Right ventricle myocardium superior (tissue), 1 donor: ENCODE results near the gene ABCC9. TPM values are rescaled to one million over a fixed set of nuclear protein-coding genes. Genes with fewer than 3 reads are reported as not detected.

ENCODE experiments used
- ATAC-seq: fragments of 200-7000 bp; cut with Tn5 transposase; one replicate; pipeline ENCODE4 v1.9.1; 2020; ENCODE audit warnings: mild to moderate bottlenecking; ENCODE audit not compliant: poor library complexity
- DNase-seq: peaks from one replicate; pipeline ENCODE4 v3.0.0-alpha.2; 2020
- intact Hi-C: fragments of 100-400 bp; cut with DNase I; formaldehyde crosslinking; loops from one replicate; pipeline ENCODE4 v1.11.2; 2022
- long read RNA-seq: library from polyadenylated mRNA; unstranded; transcript quantifications from one replicate; pipeline ENCODE4 v2.0.0, GENCODE V29; 2021
- total RNA-seq: library from RNA; stranded (reverse); fragmentation: NEBNext Ultra II Directional; extraction: Animal tissue kit (Norgen Biotek cat#: 25700); gene quantifications from one replicate; pipeline ENCODE4 v1.2.1, GENCODE V29; 2021
- donor health status: DM: no; HTN: yes; CAD: no; lungs with severe emphysema.

ABCC9 gene
- 77.6 TPM for total RNA-seq
- long read RNA-seq, partial matches to known transcripts, result 12 of 35 reads
- long read RNA-seq, other reads (novel, unspliced or antisense), result 18 of 35 reads

DNA sequence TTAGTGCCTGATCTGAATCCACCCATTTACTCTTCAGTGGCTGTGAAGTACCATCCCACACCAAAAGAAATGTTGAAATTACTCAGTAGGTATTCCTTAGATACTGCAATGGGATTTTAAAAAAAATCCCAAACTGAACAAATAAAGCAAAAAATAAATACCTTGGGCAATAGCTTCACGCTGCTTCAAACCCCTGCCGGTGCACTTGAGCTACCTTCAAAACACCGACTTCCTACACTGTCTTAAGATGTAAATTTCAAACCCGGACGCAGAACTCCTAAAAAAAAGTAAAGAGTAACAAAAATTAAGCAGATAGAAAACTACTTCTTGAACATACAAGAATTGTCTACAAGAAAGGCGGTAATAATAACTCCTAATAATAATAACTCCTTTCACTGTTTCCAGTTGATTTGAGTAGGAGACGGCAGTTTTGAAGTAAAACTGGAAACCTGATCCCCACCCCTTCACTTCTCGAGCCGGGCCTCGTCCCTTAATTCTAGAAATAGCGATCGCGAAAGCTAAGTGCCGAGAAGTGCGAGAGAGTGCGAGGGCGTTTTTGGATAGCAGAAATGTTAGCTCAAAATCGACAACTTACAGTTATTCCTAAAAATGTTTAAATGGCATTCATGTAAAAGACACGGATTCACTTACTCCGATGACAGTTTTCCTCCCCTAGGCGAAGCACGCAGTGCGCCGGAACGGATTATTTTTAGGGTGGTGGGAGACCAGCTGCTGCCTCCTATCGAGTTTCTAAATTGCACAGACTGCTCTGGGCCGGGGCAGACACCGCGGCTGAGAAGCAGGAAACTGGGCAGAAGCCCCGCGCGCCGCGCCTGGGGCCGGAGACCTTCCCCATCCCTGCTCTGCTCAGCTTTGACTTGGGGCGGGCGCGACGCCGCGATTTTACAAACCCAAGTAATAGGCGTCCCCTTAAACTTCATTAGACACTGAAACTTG, at the start of gene ABCC9:
Gene ABCC9 (minus strand): TSS at position 878 of the 957 bp plus-strand sequence. CDS start 4,752 bp downstream, outside the sequence.
- DNase-seq (peak; percentile 78), ATAC-seq (peak; percentile 76)
- intact Hi-C loops, result no loop called here

DNA sequence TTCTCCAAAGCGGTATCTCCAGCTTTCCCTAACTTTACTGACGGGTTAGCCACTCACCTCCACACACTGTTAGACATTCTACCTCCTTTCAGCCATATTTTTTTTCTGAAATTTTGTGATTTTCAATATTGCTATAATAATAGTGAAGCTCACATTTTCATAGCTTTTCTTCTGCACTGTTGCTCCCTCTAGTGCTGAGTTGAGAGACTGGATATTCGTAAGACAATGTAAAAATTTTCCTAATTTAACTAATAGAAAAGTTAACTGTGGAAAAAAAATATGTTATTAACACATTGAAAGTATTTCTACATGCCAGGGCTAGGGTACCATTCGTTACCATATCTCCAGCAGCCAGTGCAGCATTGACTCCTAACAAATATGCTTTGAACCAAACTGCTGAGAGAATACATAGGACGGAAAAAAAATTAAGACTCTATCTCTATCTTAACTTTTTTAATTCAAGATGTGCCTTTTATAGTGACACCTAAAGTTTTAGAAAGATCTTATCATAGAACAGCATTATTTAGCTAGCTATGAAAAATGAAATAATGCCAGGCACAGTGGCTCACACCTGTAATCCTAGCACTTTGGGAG, 48.7 kb upstream of the ABCC9 start:
- DNase-seq (no peak), ATAC-seq (peak; percentile 67)
- intact Hi-C loops, result no loop called here

DNA sequence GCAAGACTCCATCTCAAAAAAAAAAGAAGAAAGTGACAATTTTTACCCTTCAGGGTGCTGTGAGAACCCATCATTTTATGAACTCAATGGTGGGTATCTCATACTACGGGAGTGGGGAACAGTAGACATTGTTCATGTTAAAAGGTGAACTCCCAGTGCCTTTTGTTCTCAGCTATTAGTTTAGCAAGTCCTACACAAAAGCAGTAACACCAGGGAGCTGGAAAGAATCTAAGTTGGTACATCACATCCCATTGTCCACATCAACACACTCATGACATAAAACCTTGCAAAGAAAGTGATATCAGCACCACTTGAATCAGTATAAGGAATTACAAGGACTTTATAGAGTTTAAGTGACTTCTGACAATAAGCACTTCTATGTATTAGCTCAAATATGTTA, 47.4 kb upstream of the ABCC9 start:
- intact Hi-C loops, result no loop called here

DNA sequence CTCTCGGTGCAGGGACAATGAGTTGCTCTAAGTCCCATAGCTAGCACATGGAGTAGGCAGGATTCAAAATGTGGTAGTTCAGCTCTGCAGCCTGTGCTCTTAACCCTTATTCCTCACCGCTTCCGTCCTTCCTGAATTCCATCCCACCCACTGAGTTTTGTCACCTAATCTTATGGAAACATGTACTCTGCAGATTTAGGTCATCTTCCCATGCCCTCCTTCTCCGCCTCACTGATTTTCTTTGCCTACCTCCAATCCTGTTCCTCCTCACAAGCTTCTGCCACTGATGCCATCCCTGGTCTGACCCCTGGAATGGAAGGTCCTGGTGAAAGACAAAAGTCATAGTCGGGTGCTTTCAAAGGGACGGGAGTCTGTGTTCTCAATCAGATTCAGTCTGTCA, 46.5 kb upstream of the ABCC9 start:
- DNase-seq (no peak), ATAC-seq (no peak)
- intact Hi-C loops, result no loop called here

More for the DNA sequence above, 47.4 kb upstream of the ABCC9 start:
- ATAC-seq (no peak), DNase-seq (no peak)

DNA sequence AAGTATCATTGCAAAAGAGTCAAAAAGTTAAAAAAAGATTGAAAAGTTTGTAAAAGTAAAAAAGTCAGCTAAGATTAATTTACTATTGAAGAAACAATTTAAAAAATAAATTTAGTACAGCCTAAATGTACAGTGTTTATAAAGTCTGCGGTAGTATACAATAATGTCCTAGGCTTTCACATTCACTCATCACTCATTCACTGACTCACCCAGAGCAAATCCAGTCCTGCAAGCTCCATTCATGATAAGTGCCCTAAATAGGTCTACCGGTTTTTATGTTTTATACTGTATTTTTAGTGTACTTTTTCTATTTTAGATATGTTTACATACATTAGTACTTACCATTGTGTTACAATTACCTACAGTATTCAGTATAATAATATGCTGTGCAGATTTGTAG, 43.9 kb upstream of the ABCC9 start:
- DNase-seq (no peak), ATAC-seq (no peak)
- intact Hi-C loops, result no loop called here

DNA sequence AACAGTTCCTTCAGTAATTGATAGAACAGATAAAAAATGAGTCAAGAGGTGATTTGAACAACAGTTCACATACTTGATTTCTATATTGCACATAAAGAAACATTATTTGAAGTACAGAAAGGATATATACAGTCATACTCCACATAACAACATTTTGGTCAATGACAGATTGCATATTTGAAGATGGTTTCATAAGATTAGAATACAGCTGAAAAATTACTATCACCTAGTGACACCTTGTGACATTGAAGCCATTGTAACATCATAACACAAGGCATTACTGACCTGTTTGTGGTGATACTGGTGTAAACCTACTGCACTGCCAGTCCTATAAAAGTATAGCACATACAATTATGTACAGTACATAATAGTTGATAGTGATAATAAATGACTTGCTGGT, 43.1 kb upstream of the ABCC9 start:
- no peak for ATAC-seq

DNA sequence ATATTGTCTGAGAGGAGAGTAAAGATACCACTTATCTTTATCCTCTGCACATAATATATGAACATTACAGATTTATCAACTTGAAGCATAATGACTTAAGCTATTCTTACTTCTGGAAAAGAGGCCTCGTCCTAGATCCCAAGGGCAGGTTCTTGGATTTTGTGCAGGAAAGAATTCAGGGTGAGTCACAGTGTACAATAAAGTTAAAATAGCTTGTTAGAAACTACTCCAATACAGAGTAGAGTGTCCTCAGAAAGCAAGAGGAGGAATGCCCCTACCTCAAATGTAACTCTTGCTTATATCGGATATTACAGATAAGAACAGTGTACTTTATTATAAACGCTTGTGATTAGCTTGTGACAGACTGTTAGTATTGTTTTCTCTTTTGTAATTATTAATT, 41.9 kb upstream of the ABCC9 start:
- intact Hi-C loops, result no loop called here
- ATAC-seq (no peak), DNase-seq (no peak)

More for the DNA sequence above, 43.1 kb upstream of the ABCC9 start:
- intact Hi-C loops, result no loop called here
- DNase-seq, result no peak

DNA sequence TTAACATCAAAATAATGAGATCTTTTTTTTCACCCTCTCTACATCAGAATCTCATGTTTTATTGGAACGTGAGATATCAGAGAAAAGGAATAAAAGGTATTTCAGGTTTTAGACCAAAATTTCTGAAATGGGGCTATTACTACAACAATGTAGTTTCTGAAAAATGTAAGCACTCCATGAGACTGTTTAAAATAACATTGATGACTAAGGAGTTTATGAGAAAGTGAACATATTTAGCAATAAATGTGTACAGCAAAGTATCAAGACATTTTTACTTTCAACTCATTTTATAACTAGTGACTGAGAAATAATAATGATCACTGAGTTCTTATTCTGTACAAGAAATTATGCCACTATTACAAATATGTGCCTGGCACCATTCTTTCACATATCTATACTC, 39.3 kb upstream of the ABCC9 start:
- intact Hi-C loops, result no loop called here
- no peak for DNase-seq
- ATAC-seq, result no peak

DNA sequence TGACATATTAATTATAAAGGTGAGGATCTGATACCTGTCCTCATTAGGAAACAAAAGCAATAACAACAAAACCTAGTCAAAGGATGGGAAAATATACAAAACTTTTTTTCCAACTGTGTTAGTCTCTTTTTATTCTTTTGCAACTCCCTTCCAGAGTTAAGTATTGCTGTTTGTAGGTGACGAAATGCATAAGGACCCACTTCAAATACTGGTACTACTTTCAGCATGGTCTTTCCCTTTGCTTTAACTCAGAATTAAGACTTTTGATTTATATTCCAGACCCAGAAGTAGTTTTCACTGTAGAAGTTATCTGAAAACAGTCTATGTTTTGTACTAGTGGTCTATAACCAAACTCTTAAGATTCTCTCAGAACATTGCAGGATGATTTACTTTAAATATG, 34.1 kb upstream of the ABCC9 start:
- DNase-seq (no peak), ATAC-seq (no peak)
- intact Hi-C loops, result no loop called here

DNA sequence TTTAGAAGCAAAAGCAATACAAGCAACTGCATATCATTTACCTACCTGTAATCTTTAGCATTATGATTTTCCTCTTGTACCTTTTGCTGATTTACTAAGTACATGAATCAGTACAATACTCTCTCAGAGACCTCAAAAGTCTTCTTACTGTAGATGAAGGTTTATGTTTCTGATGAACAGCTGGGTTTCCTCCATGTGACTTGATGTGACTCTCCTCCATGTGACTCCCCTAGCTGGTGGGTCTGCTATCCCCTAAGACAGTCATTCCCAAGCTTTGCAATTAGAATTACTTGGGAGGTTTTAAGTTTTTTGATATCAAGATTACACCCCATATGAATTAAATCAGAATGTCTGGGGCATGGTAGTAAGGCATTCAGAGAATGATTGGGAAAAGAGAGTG, 32.0 kb upstream of the ABCC9 start:
- intact Hi-C loops, result no loop called here
- ATAC-seq (no peak), DNase-seq (no peak)

DNA sequence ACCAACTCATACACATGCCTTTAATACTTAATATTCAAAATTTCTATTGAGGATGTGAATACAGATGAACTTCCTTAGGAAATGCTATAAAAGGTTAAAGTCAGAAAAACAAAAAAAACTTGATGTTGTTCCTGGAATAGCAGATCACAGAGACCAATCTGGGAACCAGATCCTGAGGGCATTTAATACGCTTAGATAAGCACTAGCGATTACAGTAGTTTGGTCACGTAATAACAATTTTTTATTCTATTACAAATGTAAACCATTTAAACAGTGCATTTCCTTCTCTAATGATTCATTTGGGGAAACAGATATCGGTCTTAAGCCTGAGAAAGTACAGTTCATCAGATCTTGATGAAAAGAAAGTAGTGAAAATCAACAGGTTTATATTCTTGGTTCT, 30.8 kb upstream of the ABCC9 start:
- no peak for DNase-seq
- ATAC-seq, result no peak
- intact Hi-C loops, result no loop called here

DNA sequence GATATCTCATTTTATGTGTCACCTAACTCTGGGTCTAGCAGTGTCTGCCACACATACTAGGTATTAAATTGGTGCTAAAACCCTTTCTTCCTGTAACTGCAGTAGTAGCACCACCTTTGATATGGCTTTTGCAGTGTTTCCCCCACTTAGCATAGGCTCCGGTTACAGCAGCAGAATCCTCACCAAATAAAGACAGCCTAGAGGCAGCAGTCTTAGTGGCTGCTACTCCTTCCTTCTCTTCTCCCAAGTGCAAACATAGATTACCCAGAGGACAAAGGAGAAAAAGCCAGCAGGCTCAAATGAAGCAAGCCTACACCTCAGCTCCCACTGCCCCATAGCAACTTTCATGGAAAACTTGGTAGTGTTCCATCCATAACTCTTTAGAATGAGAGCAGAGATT, 30.1 kb upstream of the ABCC9 start:
- ATAC-seq (no peak), DNase-seq (no peak)
- intact Hi-C loops, result no loop called here

DNA sequence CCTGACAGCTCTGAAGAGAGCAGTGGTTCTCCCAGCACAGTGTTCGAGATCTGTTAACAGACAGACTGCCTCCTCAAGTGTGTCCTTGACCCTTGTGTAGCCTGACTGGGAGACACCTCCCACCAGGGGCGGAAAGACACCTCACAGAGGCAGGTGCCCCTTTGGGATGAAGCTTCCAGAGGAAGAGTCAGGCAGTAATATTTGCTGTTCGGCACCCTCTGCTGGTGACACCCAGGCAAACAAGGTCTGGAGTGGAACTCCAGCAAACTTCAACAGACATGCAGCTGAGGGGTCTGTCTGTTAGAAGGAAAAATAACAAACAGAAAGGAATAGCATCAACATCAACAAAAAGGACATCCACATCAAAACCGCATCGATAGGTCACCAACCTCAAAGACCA, 21.6 kb upstream of the ABCC9 start:
- DNase-seq (peak; percentile 37), ATAC-seq (no peak)
- intact Hi-C loops, result no loop called here

DNA sequence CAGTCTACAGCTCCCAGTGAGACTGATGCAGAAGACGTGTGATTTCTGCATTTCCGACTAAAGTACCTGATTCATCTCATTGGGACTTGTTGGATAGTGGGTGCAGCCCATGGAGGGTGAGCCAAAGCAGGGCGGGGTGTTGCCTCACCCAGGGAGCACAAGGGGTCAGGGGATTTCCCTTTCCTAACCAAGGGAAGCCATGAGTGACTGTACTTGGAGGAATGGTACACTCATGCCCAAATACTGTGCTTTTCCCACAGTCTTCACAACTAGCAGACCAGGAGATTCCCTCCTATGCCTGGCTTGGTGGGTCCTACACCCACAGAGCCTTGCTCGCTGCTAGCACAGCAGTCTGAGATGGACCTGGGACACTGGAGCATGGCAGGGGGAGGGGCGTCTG, 21.0 kb upstream of the ABCC9 start:
- ATAC-seq (no peak), DNase-seq (no peak)
- intact Hi-C loops, result no loop called here

DNA sequence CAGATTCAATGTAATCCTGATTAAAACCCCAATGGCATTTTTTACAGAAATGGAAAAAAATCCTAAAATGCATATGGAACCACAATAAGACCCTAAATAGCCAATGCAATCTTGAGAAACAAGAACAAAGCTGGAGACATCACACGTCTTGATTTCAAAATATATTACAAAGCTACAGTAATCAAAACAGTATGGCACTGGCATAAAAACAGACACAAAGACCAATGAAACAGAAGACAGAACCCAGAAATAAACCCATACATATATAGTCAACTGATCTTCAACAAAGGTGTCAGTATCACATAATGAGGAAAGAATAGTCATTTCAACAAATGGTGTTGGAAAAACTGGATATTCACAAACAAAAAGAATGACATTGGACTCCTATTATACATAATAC, 9.4 kb upstream of the ABCC9 start:
- ATAC-seq (no peak), DNase-seq (no peak)
- intact Hi-C loops, result no loop called here

DNA sequence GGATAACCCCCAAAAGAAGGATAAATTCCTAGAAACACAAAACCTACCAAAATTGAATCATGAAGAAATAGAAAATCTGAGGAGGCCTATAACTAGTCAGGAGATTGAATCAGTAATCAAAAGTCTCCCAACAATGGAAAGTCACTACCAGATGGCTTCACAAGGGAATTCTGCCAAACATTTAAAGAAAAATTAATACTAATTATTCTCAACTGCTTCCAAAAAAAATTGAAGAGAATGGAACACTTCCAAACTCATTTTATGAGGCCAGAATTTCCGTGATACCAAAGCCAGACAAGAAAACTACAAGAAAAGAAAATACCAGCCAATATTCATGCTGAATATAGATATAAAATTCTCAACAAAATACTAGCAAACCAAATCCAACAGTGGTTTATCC, 7.8 kb upstream of the ABCC9 start:
- intact Hi-C loops, result no loop called here
- ATAC-seq, result no peak
- no peak for DNase-seq

DNA sequence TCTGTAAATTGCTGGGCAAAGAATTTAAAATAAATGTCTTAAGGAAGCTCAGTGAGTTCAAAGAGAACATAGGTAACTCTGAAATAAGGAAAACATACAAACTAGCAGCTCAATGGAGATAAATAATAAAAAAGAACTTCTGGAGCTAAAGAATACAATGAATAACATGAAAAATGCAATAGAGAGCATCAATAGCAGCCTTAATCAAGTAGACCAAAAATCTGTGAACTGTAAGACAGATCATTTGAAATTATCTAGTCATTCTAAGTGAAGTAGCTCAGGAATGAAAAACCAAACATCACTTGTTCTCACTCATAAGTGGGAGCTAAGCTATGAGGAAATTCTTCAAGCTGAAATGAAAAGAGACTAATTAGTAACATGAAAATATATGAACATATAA, 5.8 kb upstream of the ABCC9 start:
- no peak for ATAC-seq
- intact Hi-C loops, result no loop called here
- no peak for DNase-seq

DNA sequence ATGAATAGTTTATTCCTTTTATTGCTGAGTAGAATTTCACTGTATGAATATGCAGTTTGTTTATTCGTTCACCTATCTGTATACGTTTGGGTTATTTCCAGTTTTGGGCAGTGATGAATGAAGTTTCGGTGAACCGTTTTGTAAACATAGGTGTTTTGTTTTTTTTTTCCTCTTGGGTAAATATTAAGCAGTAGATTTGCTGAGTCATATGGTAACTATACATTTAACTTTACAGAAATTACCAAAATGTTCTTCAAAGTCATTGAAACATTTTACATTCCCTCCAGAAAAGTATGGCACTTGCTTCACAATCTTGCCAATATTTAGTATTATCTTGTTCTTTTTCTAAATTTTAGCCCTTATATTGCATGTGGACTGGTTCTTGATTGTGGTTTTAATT, 3.8 kb upstream of the ABCC9 start:
- intact Hi-C loops, result no loop called here
- ATAC-seq, result no peak
- DNase-seq, result no peak

DNA sequence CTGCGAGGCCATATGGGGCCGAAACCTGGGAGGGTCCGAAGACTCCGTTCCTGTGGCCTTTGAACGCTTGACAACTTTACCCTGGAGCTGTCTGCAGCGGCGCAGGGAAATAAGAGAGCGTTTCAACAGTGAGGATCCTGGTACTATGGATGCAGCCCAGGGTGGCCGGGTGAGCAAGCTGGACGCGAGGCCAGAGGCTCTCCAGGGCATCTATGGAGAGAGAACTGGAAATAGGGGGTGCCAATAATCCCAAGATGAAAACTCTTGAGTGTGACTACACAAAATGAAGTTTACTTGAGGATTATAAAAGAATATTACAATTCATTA, 1.1 kb upstream of the ABCC9 start:
- no peak for DNase-seq
- intact Hi-C loops, result no loop called here
- peak; percentile 23 for ATAC-seq
